HepG2 (cell line): ENCODE data around the gene DDIAS. TPM values are rescaled to one million over a fixed set of nuclear protein-coding genes. Genes with fewer than 3 reads are reported as not detected.

Experiments used
- ATAC-seq: fragments of 200-7000 bp; cut with Tn5 transposase; 3 replicates; pipeline ENCODE4 v1.9.1; 2020; ENCODE audit warnings: mild to moderate bottlenecking, moderate library complexity
- BruUV-seq: library from RNA; stranded (reverse); fragments of 400-500 nt; replicated peaks from 2 replicates; lab custom pipeline; 2021; lab: Mats Ljungman, UMichigan
- CTCF ChIA-PET: fragments of 300-600 bp; formaldehyde crosslinking; extraction: SDS; loops from one replicate; lab custom pipeline; 2021; ENCODE audit warnings: low total read pairs, inconsistent platforms, low intra/inter-chr PET ratio; lab: Yijun Ruan, JAX
- POLR2A ChIA-PET: fragments of 350-600 bp; sonication (Branson Sonifier 250); formaldehyde crosslinking; loops from one replicate; lab custom pipeline; 2020; ENCODE audit warnings: antibody characterized with exemption, inconsistent platforms; lab: Yijun Ruan, JAX
- DNase-seq: peaks from one replicate; pipeline ENCODE4 v3.0.0-alpha.2; 2015; ENCODE audit warnings: low spot score
- FAIRE-seq: peaks from 3 replicates; lab custom pipeline; 2011; peaks lifted over from hg19 to GRCh38; lab: Jason Lieb, UNC
- H2AFZ ChIP-seq: one replicate; pipeline ENCODE4 v1.6.1; 2011; ENCODE audit warnings: low read length, inconsistent platforms
- H3K27ac ChIP-seq: fragments of 300-600 bp; 3 replicates; pipeline ENCODE4 v1.8.0; 2011; ENCODE audit warnings: mixed run types, mild to moderate bottlenecking, mixed read lengths, low read length, inconsistent platforms; ENCODE audit not compliant: insufficient read depth; ENCODE audit errors: extremely low read length
- H3K27me3 ChIP-seq, 2 experiments: fragments of 200-600 bp in 1 of 2; 2 replicates in 1 of 2; 3 replicates in 1 of 2; pipeline versions ENCODE4 v1.6.0 to v1.8.0; 2011; ENCODE audit warnings: low read length in 2 of 2, mild to moderate bottlenecking in 2 of 2, moderate library complexity in 2 of 2, inconsistent platforms in 1 of 2; ENCODE audit not compliant: insufficient read depth in 2 of 2, control insufficient read depth in 1 of 2
- H3K36me3 ChIP-seq, 2 experiments: fragments of 200-600 bp in 1 of 2; replicated peaks in 1 of 2; 2 replicates in 1 of 2; 3 replicates in 1 of 2; pipeline versions ENCODE4 v1.5.1 to v1.8.0; 2011; ENCODE audit warnings: low read length in 2 of 2, inconsistent platforms in 1 of 2; ENCODE audit not compliant: insufficient read depth in 2 of 2, control insufficient read depth in 1 of 2
- H3K4me1 ChIP-seq: 2 replicates; pipeline ENCODE4 v1.5.1; 2012; ENCODE audit warnings: low read length, inconsistent platforms; ENCODE audit not compliant: insufficient read depth
- H3K4me2 ChIP-seq: 2 replicates; pipeline ENCODE4 v1.6.0; 2011; ENCODE audit warnings: low read depth, low read length, inconsistent platforms
- H3K4me3 ChIP-seq, 3 experiments: fragments of 200-600 bp in 1 of 3; sonication (generic), shearing (Covaris generic) in 1 of 3; replicated peaks in 1 of 3; 2 replicates each; pipeline ENCODE4 v1.5.1; 2011 to 2016; ENCODE audit warnings: low read length in 3 of 3, inconsistent platforms in 2 of 3, low read depth in 2 of 3, mild to moderate bottlenecking in 2 of 3, control low read depth in 1 of 3, mixed read lengths in 1 of 3; ENCODE audit not compliant: insufficient read depth in 1 of 3
- H3K79me2 ChIP-seq: one replicate; pipeline ENCODE4 v1.6.1; 2011; ENCODE audit warnings: low read length, inconsistent platforms; ENCODE audit not compliant: insufficient read depth
- H3K9ac ChIP-seq: 2 replicates; pipeline ENCODE4 v1.6.0; 2011; ENCODE audit warnings: mild to moderate bottlenecking, low read depth, low read length, inconsistent platforms; ENCODE audit not compliant: insufficient read depth
- H3K9me3 ChIP-seq: 2 replicates; pipeline ENCODE4 v1.5.1; 2012; ENCODE audit warnings: mild to moderate bottlenecking, low read length
- H4K20me1 ChIP-seq: 2 replicates; pipeline ENCODE4 v1.6.0; 2011; ENCODE audit warnings: inconsistent platforms, mild to moderate bottlenecking, low read length, moderate library complexity; ENCODE audit not compliant: insufficient read depth
- FOXK2 ChIP-seq: fragments of 450-650 bp; IDR thresholded peaks from 2 replicates; pipeline ENCODE4 v1.6.1; 2016
- FOXP1 ChIP-seq, 2 experiments: fragments of 450-650 bp in 1 of 2; IDR thresholded peaks; 2 replicates each; pipeline ENCODE4 v1.6.1; 2017 to 2018; ENCODE audit warnings: antibody characterized with exemption in 1 of 2
- HIVEP1 ChIP-seq: sonication (generic); formaldehyde crosslinking; IDR thresholded peaks from 2 replicates; pipeline ENCODE4 v1.4.0; 2020; ENCODE audit warnings: mild to moderate bottlenecking, missing genetic modification reagents
- HOXA5 ChIP-seq: sonication (generic); formaldehyde crosslinking; IDR thresholded peaks from 2 replicates; pipeline ENCODE4 v1.4.0; 2020; ENCODE audit warnings: missing genetic modification reagents
- KMT2B ChIP-seq: IDR thresholded peaks from 2 replicates; pipeline ENCODE4 v1.6.1; 2016; ENCODE audit warnings: missing genetic modification reagents, missing compliant biosample characterization
- NCOA1 ChIP-seq: sonication (generic); formaldehyde crosslinking; IDR thresholded peaks from 2 replicates; pipeline ENCODE4 v1.9.0; 2021; ENCODE audit warnings: missing genetic modification reagents
- NFE2L1 ChIP-seq: sonication (generic); formaldehyde crosslinking; IDR thresholded peaks from 2 replicates; pipeline ENCODE4 v1.4.0; 2020; ENCODE audit warnings: missing genetic modification reagents, mild to moderate bottlenecking, borderline replicate concordance
- PAWR ChIP-seq: sonication (generic); formaldehyde crosslinking; IDR thresholded peaks from 2 replicates; pipeline ENCODE4 v1.4.0; 2020; ENCODE audit warnings: missing genetic modification reagents, mild to moderate bottlenecking, borderline replicate concordance
- RCOR2 ChIP-seq: IDR thresholded peaks from 2 replicates; pipeline ENCODE4 v1.6.1; 2016; ENCODE audit warnings: missing biosample characterization, missing genetic modification reagents
- RORA ChIP-seq: sonication (generic); formaldehyde crosslinking; IDR thresholded peaks from 2 replicates; pipeline ENCODE4 v1.5.0; 2020; ENCODE audit warnings: mild to moderate bottlenecking, missing genetic modification reagents, moderate library complexity
- THAP11 ChIP-seq: IDR thresholded peaks from 2 replicates; pipeline ENCODE4 v1.6.1; 2016; ENCODE audit warnings: missing biosample characterization, missing genetic modification reagents
- ZBTB3 ChIP-seq: sonication (generic); formaldehyde crosslinking; IDR thresholded peaks from 2 replicates; pipeline ENCODE4 v1.4.0; 2020; ENCODE audit warnings: low read depth, mild to moderate bottlenecking, moderate library complexity, missing genetic modification reagents, borderline replicate concordance
- ZNF224 ChIP-seq: sonication (generic); formaldehyde crosslinking; IDR thresholded peaks from 2 replicates; pipeline ENCODE4 v1.5.0; 2020; ENCODE audit warnings: mild to moderate bottlenecking, missing genetic modification reagents
- ZNF451 ChIP-seq: sonication (generic); formaldehyde crosslinking; IDR thresholded peaks from 2 replicates; pipeline ENCODE4 v1.5.0; 2020; ENCODE audit warnings: mild to moderate bottlenecking, missing genetic modification reagents
- ZNF781 ChIP-seq: sonication (generic); formaldehyde crosslinking; IDR thresholded peaks from 2 replicates; pipeline ENCODE4 v1.5.1; 2020; ENCODE audit warnings: borderline replicate concordance, mild to moderate bottlenecking, missing genetic modification reagents; ENCODE audit errors: not compliant biosample characterization
- WGBS: methylation state at CpG from one replicate; pipeline ENCODE4 v1.1.6; 2017; ENCODE audit warnings: low lambda C conversion rate; 5-methylcytosine and 5-hydroxymethylcytosine counted together
- in situ Hi-C: cut with HindIII; loops from 2 replicates; pipeline ENCODE4 v1.10.0; 2017; ENCODE audit warnings: low pct_unique_long_range_greater_than_20kb; ENCODE audit not compliant: extremely low pct_ligation_motif_present
- intact Hi-C: fragments of 100-400 bp; cut with micrococcal nuclease; formaldehyde crosslinking; loops from one replicate; pipeline ENCODE4 v1.10.0; 2022; ENCODE audit not compliant: unreplicated experiment
- polyA plus RNA-seq, 8 experiments: library from polyadenylated mRNA; depleted of rRNA in 3 of 8; stranded (reverse) in 7 of 8; unstranded in 1 of 8; fragments of >200 nt; fragmentation: Illumina TruSeq in 4 of 8; extraction: Trizol in 4 of 8; gene quantifications; 2 replicates each; pipeline versions ENCODE4 v1.2.1 to v1.2.3, GENCODE V29; 2011 to 2016; ENCODE audit warnings: low read depth in 4 of 8, missing spikeins in 1 of 8, mixed read lengths in 1 of 8; ENCODE audit not compliant: insufficient read depth in 1 of 8
- total RNA-seq, 5 experiments: library from RNA; depleted of rRNA; stranded (reverse); fragments of >200 nt; fragmentation: Illumina TruSeq; extraction: Trizol; gene quantifications; 2 replicates each; pipeline ENCODE4 v1.2.3, GENCODE V29; 2016; ENCODE audit warnings: low read depth in 1 of 5

DDIAS gene
- total and polyA plus RNA-seq, 2 of the 13 experiments (the other 11 are each of a cell fraction or from before 2014, with no cell fraction given): 3.5 to 13.0 TPM

GRCh38 chr11:82865841-82866240 is 35.7 kb upstream of the DDIAS start:
- intact Hi-C loops (no loop called here), in situ Hi-C loops (loop anchor here (10.0 to 25.0 kb wide), 2 partner anchors 91 to 946 kb away; no protein-coding TSS in a partner anchor)
- no peak overlapping the region for H3K27ac ChIP-seq
- FAIRE-seq (no peak), ATAC-seq (no peak), DNase-seq (no peak)
- TF ChIP-seq KMT2B (CRISPR knock-in tag) (no peak), ZNF781 (no peak), ZBTB3 (CRISPR knock-in tag) (no peak), HIVEP1 (CRISPR knock-in tag) (no peak), ZNF224 (no peak), HOXA5 (no peak), NFE2L1 (CRISPR knock-in tag) (no peak), ZNF451 (CRISPR knock-in tag) (no peak), THAP11 (CRISPR knock-in tag) (no peak), FOXP1 (IDR thresholded peaks at IDR 0.05) (no peak), FOXP1 (CRISPR knock-in tag; IDR thresholded peaks at IDR 0.05) (no peak), RORA (no peak), PAWR (CRISPR knock-in tag) (no peak), RCOR2 (no peak), FOXK2 (no peak), NCOA1 (CRISPR knock-in tag) (no peak)
- no peaks in the 10 kb centered on the region for H3K9me3 ChIP-seq
- peaks cover 3% of the 10 kb centered on the region for H3K79me2 ChIP-seq
- ChIA-PET POLR2A (no interaction called here), CTCF (no interaction called here)
- no peak overlapping the region for H2AFZ ChIP-seq
- H3K4me1 ChIP-seq: 0 out of 2 replicates have a peak, but pooled peaks cover 14% of the 10 kb centered on the region
- H4K20me1 ChIP-seq: no peaks in the 10 kb centered on the region
- no TSS peak for BruUV-seq
- no peaks in the 10 kb centered on the region for H3K36me3 ChIP-seq
- no peaks in the 10 kb centered on the region for H3K27me3 ChIP-seq
- no peak overlapping the region for H3K4me2 ChIP-seq
- no peak overlapping the region for H3K9ac ChIP-seq
- no peak overlapping the region for H3K4me3 ChIP-seq
- 83% methylated on average over 2 of the region's 2 CpGs for WGBS
